Activated effector memory CD4-positive, alpha-beta T cell treated with Interleukin-2 at 50 U/mL for 16 hours (primary cell): ENCODE data around the gene POLR2J3.
"Not testable (repeated sequence)": the region's sequence is repeated elsewhere in the genome, so short reads cannot be mapped to it uniquely, and the experiment has no call there.

Source experiments
- DNase-seq: peaks from one replicate; pipeline ENCODE4 v3.0.0-alpha.2; 2020

Gene POLR2J3

DNA sequence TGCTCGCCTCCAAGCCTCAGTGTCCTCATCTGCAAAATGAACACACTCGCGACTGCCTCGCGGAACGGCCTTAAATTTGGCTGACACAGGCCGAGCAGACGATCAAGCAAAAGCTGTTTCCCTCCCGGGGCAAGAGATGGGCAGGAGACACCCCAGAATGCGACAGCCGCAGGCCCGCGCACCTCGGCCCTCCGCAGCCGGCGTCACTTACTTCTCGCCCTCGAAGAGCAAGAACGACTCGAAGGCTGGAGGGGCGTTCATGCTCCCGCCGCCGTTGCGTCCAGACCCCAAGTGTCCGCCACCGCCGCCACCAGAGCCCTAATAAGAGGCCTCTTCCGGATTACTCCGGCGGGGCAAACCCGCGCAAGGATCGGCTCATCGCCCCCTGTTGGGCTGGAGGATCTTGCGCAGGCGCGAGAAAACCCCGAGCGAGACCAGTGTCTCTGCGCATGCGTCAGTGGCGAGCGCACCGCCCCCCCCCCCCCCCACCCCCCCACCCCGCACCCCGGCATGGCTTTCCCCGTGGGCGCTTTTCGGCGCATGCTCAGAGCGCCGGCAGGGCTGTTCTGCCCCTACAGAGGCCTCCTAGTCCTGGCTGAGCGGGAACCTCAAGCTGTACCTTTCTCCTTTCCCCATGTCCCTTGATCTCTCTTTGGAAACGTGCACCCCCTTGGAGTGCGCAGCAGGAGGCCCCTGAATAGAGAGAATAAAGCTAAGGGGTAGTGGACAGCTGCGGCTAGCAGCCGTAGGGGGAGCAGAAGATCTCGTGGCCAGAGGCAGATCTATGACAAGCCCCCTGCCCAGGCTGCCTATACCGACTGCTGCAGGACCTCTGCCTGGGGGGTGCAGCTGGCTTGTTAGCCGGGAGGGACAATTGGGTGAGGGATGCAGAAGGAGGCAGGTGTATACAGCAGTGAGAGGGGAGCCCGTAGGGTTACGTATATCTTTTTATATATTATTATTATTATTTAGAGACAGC lies at the start of gene POLR2J3:
TSS of gene POLR2J3 (minus strand) at position 323 of the 979 bp plus-strand sequence. CDS start at position 261, 62 bp downstream.
- peak; percentile 100 for DNase-seq

DNA sequence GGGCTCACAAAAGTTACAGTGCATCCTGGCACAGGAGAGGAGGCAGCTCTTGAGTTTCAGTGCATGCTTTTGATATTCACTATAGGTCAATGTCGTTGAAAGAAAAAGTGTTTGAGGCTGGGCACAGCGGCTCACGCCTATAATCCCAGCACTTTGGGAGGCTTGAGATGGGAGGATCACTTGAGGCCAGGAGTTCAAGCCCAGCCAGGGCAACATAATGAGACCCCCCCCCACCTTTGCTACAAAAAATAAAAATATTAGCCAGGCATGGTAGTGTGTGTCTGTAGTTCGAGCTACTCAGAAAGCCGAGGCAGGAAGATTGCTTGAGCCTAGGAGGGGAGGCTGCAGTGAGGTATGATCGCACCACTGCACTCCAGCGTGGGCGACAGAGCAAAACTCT lies 45.7 kb upstream of the POLR2J3 start:
- not testable (repeated sequence) for DNase-seq

DNA sequence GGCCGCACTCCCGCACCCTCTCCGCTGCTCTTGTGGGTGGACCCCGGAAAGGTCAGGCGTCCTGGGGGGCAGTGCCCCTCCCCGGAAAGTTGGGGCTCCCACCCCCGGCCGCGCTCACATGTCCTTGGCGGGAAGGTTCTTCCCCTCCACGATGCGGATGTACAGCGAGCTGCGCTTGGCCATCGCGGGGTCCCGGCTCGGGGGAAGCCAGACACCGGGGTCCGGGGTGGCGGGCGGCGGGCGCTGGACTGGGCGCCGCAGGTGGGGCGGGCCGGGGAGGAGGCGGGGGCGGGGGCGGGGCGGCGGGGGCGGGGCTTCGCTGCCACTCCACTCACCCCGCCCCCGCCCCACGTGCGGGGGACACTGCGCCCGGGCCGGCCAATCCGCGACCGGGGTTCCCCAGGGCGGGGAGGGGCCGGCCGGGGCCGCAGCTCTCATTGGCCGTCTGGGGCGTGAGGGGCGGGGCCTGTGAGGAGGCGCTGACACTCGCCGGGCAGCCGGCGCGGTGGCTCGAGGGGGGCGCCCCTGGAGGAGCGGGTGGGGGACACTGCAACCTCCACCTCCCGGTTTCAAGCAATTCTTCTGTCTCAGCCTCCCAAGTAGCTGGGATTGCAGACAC lies 44.2 kb upstream of the POLR2J3 start, which contains the start of gene RASA4:
TSS of gene RASA4 (minus strand) at position 250 of the 619 bp plus-strand sequence. CDS start at position 183, 67 bp downstream.
- DNase-seq: peak; percentile 14

DNA sequence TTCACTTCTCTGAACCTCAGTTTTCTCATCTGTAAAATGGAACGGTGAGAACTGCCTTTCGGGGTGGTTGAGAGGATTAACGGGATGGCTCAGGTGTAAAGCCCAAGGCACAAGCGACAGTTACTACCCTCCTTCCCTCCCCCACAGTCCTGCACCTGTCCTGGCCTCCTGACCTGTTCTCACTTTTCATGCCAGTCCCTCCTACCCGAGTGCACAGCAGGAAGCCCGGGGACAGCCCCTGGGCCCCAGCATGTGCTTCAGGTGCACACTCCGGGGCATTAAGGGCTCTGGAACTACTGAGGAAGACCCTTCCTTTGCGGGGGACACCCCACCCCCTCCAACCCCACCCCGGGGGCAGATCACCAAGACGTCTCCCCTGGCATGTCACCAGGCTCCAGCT lies 43.5 kb upstream of the POLR2J3 start:
- not testable (repeated sequence) for DNase-seq

DNA sequence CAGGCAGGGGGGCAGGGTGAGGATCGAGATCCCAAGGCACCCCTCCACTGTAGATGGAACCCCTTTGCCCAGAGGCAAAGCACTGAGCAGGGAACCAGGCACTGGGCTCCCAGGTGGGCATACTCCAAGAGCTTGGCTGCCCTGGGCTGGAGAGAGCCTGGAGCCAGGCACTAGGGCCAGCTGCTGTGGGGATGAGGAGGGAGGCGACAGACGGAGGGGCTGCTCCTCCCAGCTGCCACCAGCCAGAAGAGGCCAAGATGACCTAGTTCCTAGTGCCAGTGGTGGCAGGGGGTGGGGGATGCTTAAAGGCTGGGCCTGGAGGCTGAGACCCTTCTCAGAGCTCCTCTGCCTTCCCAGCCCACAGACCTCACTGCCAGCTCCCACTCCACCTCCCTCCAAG lies 42.5 kb upstream of the POLR2J3 start:
- not testable (repeated sequence) for DNase-seq

DNA sequence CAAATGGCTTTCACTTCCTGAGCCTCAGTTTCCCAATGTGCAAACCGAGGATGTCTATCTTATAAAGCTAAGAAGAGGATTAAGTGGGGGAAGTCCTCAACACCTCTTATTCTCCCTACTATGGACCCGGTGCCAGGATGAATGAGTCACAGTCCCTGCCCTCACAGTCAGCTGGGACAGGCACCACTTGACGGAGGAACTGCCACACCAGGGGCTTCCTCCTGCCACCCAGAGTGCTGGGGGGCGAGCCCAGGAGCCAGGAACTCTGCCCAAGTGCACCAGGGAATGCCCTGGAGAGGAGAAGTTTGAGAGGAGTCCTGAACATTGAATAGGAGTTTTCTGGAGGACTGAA lies 41.9 kb upstream of the POLR2J3 start:
- not testable (repeated sequence) for DNase-seq

DNA sequence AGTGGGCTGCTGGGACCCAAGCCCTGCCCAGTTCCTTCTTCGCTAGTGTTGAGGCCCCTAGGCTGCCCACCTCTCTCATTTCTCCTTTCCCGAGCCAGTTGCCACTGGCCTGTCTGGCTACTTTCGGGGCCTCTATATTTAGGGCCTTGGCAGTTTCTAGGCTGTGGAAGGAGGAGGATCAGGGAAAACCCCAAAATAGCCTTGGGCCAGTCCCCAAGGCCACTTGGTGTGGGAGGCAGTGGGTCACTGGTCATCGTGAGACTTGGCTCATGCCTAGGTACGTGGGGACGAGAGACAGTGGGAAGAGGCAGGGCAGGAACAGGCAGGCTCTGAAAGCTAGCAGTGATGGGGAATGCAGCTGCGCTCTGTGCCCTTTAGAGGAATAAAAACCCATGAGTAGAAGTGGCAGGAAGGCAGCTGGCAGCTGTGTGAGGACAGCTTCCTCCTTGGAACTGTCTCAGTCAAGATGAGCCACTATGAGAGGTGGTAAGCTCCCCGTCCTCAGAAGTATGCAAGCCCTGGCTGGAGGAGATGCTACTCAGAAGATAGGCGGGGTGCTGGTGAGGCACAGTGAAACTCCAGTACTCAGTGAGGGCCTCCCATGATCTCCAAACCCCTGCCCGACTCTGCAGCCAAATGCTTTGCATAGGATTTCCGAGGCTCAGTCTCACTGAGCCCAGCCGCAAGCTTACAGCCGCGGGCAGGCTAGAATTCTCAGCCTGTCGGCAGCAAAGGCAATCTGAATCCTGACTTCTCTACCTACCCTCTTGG lies 41.4 kb upstream of the POLR2J3 start:
- DNase-seq: not testable (repeated sequence)

DNA sequence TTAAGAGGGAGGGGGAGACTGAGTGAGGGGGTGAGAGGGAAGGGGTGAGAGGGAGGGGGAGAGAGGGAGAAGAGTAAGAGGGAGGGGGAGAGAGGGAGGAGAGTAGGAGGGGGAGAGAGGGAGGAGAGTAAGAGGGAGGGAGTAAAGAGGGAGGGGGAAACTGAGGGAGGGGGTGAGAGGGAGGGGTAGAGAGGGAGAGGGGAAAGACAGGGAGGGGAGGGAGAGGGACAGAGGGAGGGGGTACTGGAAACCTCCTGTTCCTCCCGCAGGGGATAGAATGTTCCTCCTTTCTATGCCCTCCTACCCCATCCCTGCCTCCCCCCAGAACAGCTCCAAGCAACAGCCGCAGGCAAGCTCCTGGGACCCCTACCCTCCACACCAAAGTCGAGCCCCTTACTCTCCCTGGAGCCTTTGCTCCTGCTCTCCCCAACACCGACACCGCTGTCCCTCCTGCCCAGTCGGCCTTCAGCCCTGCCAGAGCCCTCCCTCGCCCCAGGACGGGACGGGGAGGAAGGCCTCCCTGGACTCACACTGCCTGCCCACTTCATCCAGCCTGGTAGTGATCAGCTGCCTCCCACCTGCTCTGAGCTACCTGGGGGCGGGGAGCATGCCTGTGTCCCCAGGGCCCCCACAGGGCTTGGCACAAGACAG lies 39.4 kb upstream of the POLR2J3 start:
- DNase-seq: not testable (repeated sequence)

DNA sequence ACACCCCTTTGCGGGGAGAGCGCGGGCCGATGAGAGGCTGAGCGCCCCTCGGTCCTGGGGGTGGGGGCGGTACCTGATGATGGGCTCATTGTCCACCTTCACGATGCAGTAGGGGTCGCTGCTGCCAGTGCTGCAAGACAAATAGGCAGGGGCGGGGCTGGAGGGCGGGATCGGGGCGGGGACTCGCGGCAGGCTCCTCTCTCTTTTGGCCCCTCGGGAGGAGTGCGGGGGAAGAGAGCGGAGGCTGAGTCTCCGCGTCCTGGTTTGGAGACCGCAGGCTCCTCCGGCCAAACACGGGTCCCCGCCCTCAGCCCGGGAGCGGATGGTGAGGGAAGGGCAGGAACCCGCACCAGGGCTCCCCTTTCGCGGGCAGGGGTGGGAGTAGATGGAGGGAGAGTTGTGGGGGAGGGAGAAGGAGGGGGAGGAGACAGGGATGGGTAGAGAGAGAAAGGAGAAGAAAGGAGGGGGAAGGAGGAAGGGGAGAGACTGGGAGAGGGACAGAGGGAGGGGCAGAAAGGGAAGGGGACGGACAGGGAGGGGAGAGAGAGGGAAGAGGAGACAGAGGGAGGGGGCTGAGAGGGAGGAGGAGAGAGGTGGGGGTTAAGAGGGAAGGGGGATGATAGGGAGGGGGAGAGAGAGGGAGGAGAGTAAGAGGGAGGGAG lies 38.8 kb upstream of the POLR2J3 start:
- not testable (repeated sequence) for DNase-seq

DNA sequence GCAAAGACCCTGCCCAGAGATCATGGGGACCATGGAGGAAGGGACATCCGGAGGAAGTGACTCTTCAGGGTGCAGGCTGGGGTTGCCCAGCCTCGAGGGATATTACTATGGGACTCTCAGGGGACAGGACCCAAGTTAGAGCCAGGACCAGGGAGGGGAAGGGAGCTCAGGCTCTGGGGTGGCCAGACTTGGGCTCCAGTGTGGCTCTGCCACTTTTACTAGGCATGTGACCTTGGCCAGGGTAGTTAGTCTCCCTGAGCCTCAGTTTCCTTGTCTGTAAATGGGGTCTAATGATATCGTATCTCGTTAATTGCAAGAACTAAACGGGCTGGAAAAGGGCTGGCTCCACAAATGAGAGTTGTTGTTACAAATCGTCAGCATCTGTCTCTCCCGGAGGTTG lies 38.1 kb upstream of the POLR2J3 start:
- DNase-seq: not testable (repeated sequence)

DNA sequence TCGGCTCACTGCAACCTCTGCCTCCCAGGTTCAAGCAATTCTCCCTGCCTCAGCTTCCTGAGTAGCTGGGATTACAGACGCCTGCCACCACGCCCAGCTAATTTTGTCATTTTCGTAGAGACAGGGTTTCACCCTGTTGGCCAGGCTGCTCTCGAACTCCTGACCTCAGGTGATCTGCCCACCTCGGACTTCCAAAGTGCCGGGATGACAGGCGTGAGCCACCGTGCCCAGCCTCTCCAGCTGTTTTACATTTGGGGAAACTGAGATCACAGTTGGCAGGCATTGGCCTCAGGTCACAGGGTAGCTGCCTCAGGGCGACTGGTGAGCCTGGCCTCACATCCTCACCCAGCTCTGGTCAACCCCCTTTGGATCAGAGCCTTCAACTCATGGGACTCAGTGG lies 37.4 kb upstream of the POLR2J3 start:
- not testable (repeated sequence) for DNase-seq

DNA sequence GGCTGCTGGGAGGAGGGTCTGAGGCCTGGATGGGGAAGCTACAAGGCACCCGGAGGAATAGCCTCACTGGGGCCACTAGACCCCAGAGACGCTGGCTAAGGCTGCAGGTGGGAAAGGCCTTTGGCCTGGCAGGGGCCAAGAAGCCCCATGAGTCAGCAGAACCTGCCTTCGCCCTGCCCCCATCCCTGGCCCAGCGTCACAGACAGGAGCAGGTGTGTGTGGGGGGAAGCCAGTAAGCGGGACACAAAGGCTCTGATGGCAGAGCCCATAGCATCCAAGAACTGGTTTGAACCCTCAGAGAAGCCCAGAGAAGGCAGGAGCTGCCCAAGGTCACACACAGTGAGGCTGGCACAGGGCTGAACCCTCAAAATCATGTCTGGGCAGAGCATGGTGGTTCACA lies 34.5 kb upstream of the POLR2J3 start:
- not testable (repeated sequence) for DNase-seq

DNA sequence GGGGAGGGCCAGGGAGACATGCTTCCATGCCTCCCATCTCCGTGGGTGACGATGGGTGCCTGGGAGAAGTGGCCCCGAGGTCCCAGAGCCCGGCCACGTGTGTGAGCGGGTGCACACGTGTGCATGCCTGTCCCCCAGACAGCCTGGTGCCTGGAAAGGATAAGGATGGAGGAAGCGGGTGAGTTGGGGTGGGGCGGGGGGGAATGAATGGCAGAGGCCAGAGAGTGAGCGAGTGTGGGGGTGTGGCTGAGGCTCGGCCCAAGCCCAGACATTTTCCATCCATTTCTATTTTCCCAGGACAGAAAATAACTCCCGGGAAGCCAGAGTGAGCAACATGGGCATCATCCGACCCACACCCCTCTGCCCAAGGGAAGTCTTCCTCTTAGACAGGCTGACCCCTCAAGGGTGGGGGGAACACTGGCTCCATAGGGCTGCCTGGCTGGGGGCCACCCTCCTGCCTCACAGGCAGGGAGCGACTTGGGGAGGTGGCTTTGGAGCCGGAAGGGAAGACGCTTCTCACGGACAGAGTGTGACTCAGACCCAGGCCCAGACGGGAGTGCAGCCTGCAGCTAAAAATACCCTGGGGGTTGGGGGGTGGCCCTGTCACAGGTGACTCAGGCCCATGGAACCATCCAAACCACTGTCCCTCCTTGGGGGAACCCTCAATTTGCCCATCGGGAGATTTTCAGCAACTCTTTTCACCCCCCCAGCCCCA lies 32.2 kb upstream of the POLR2J3 start:
- DNase-seq: not testable (repeated sequence)

DNA sequence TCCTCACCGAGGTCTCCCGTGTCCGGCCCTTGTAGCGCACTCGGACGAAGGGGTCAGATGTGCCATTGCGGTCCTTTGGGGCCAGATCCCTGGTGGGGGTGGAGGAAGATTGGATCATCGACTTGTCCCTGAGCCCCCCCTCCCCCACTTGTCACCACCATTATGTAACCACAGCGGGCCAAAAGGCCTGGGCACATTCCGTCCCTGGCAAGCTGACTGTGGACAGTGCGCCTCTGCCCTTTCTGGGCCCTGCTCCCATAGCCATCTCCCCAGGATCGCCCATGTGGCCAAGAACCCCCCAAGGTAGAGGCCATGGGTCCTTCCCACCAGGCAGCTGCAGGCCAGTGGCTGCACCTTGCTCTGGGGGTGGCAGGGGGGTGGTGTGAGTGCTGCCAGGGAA lies 29.9 kb upstream of the POLR2J3 start:
- DNase-seq: not testable (repeated sequence)

DNA sequence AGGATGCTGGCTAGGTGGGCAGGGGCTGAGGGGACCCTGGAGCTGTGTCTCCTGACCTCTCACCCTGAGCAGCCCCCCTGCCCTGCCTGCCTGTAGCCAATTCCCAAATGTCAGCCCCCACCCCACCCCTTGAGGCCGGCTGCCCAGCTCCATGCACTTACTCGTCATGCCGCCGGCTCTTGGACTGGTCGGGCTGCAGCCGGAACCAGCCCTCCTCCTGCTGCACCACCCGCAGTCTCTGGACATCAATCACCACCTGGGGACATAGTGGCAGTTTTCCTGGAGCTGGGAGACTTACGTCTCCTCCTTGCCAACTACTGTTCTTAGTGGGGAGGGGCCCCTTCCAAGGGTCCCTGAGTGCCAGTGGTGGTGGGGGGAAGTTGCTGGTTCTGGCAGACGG lies 27.3 kb upstream of the POLR2J3 start:
- not testable (repeated sequence) for DNase-seq

DNA sequence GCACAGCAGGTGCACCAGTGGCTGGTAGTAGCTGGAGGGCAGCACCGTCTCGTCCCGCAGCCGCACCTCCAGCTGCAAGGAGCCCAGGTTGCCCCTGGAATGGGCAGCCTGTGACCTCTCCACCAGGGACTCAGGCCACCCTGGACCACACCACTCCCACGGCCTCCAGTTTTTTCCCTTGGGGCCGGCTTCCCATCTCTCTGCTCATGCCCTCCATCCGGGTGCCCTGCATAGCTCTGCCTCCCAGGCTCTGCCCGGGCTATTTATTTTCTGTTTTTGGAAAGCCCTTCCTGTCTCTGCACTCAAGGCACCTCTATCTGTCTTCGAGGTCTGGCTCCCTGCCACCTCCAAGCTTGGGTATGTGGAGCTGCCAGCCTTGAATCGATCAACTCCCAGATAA lies 23.7 kb upstream of the POLR2J3 start:
- not testable (repeated sequence) for DNase-seq

DNA sequence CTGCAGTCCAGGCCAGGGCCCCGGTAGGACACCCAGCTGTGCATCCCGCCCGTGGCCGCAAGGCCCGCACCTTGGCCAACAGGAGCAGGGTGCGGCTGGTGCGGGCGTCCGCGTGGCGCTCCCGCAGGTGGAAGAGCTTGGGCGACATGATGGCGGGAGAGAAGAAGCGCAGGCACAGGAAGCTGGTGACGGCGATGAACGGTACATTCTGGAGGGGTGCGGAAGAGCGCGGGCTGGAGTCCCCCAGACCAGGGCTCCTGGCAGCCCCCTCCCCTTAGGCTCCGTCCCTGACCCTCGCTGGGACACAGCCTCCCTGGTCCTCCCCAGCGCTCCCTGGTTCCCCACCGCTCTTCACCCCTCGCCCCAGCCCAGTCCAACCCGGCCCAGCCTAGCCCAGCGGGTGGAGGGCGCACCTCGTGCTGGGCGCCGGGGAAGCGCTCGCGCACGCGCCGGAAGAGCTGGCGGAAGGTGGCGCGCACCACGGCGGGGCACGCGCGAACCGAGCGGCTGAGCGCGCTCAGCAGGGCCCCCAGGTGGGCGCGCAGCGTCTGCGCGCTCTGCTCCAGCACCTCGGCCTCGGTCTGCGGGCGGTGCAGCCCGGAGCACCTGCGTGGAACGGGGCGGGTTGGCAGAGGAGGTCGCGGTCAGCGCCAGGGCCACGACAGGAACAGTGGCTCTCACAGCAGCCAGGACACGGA lies 21.4 kb upstream of the POLR2J3 start:
- not testable (repeated sequence) for DNase-seq

DNA sequence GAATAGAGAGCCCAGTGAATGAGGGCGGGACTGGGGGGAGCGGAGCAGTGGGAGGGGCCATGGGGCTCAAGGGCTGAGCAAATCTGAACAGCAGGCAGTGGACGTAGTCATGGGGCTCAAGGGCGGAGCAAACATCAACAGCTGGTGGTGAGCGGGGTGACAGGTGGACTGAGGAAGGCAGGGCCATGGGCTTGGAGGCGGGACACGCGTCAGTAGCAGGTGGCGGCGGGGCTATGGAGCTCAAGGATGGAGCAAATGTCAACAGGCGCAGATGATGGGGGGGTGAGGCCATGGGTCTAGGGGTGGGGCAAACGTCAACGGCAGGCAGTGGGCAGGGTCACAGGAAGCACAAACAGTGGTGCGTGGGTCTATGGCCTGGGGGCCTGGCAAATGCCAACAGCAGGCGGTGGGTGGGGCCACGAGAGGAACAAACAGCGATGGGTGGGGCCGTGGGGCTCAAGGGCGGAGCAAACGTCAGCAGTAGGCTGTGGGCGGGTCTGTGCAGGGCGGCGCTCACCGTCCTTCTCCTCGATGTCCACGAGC lies 20.2 kb upstream of the POLR2J3 start:
- DNase-seq: peak; percentile 39

DNA sequence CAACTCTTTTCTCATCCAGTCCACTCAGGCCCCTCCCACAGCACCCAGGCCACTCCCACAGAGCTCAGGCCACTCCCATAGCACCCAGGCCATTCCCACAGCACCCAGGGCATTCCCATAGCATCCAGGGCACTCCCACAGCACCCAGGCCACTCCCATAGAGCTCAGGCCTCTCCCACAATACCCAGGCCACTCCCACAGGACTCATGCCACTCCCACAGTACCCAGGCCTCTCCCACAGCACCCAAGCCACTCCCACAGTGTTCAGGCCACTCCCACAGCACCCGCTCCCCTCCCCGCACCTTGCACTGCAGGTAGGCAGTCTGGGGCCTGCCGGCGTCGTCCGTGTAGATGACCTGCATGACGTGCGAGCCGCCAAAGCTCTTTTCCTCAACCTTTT lies 17.5 kb upstream of the POLR2J3 start:
- not testable (repeated sequence) for DNase-seq

DNA sequence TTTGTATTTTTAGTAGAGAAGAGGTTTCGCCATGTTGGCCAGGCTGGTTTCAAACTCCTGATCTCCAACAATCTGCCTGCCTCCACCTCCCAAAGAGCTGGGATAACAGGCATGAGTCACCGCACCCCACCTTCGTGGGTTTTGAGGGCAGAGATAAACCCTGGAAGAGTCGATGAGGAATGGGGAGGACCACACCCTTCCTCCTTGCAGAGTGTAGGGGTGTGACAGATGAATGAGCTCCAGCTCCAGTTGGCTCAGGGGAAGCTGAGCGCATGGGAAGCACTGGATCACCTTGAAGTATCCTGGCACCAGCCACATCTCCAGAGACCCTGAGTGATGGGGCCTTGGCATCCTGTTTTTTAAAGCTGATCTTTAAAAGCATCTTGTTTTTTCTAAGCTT lies 11.1 kb upstream of the POLR2J3 start:
- not testable (repeated sequence) for DNase-seq
